Measurements from ENCODE around the gene TRIP12. TPM values are rescaled to one million over a fixed set of nuclear protein-coding genes. Genes with fewer than 3 reads are reported as not detected.
A peak's percentile ranks its signal among the peaks of the same experiment; 100 is the strongest.

Gene TRIP12
- total and polyA plus RNA-seq, 2 of the 13 experiments (the other 11 are each of a cell fraction or from before 2014, with no cell fraction given) = 72.1 to 153 TPM

- TF ChIP-seq, protein P1, sequence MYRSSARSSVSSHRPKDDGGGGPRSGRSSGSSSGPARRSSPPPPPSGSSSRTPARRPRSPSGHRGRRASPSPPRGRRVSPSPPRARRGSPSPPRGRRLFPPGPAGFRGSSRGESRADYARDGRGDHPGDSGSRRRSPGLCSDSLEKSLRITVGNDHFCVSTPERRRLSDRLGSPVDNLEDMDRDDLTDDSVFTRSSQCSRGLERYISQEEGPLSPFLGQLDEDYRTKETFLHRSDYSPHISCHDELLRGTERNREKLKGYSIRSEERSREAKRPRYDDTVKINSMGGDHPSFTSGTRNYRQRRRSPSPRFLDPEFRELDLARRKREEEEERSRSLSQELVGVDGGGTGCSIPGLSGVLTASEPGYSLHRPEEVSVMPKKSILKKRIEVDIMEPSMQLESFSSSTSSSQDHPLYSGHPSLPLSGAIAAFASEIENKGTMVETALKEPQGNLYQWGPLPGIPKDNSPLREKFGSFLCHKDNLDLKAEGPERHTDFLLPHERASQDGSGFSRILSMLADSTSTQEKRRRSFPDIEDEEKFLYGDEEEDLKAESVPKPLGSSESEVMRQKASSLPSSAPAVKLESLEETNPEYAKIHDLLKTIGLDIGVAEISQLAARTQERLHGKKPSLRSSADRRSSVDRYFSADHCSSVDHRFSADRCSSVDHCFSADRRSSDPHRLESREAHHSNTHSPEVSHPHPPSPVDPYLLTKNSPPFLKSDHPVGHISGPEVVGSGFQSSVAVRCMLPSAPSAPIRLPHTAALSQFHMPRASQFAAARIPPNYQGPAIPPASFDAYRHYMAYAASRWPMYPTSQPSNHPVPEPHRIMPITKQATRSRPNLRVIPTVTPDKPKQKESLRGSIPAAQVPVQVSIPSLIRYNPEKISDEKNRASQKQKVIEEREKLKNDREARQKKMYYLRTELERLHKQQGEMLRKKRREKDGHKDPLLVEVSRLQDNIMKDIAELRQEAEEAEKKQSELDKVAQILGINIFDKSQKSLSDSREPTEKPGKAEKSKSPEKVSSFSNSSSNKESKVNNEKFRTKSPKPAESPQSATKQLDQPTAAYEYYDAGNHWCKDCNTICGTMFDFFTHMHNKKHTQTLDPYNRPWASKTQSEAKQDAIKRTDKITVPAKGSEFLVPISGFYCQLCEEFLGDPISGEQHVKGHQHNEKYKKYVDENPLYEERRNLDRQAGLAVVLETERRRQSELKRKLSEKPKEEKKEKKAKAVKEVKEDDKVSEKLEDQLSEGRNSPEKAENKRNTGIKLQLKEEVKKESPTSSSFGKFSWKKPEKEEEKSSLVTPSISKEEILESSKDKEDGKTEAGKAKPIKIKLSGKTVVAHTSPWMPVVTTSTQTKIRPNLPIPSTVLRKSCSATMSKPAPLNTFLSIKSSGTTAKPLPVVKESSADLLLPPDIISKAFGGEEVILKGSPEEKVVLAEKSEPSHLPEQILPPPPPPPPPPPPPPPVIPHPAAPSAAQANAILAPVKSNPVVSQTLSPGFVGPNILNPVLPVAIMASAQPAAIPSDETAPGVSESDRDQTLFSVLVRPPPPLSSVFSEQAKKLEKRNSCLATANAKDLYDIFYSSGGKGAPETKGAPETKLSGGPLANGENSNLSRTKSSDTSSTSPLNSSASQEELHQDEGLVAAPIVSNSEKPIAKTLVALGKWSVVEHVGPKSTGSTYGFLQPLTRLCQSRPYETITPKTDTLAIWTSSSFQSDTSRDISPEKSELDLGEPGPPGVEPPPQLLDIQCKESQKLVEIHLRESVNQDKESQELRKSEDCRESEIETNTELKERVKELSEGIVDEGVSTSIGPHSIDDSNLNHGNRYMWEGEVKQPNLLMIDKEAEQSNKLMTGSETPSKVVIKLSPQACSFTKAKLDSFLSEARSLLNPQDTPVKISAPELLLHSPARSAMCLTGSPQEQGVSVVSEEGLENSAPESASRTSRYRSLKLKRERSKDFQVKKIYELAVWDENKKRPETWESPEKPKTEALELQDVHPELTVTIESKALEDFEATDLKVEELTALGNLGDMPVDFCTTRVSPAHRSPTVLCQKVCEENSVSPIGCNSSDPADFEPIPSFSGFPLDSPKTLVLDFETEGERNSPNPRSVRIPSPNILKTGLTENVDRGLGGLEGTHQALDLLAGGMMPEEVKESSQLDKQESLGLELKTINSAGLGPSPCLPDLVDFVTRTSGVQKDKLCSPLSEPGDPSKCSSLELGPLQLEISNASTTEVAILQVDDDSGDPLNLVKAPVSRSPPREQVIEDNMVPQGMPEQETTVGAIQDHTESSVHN (CRISPR knock-in tag; IDR thresholded peaks at IDR 0.05) = no peak
- TF ChIP-seq BRCA1 (CRISPR knock-in tag; IDR thresholded peaks at IDR 0.05) = no peak
- no peak for TF ChIP-seq HDAC1 (CRISPR knock-in tag; IDR thresholded peaks at IDR 0.05)
- no peak for TF ChIP-seq ZNF577 (CRISPR knock-in tag; IDR thresholded peaks at IDR 0.05; ENCODE audit: borderline replicate concordance, low read depth)
- peak; percentile 50; the same call in 1 of the 2 replicates for TF ChIP-seq HIVEP1 (CRISPR knock-in tag; IDR thresholded peaks at IDR 0.05)
- TF ChIP-seq, protein P2, sequence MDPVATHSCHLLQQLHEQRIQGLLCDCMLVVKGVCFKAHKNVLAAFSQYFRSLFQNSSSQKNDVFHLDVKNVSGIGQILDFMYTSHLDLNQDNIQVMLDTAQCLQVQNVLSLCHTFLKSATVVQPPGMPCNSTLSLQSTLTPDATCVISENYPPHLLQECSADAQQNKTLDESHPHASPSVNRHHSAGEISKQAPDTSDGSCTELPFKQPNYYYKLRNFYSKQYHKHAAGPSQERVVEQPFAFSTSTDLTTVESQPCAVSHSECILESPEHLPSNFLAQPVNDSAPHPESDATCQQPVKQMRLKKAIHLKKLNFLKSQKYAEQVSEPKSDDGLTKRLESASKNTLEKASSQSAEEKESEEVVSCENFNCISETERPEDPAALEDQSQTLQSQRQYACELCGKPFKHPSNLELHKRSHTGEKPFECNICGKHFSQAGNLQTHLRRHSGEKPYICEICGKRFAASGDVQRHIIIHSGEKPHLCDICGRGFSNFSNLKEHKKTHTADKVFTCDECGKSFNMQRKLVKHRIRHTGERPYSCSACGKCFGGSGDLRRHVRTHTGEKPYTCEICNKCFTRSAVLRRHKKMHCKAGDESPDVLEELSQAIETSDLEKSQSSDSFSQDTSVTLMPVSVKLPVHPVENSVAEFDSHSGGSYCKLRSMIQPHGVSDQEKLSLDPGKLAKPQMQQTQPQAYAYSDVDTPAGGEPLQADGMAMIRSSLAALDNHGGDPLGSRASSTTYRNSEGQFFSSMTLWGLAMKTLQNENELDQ (CRISPR knock-in tag; IDR thresholded peaks at IDR 0.05; ENCODE audit: borderline replicate concordance) = 0 out of 2 replicates have a peak, but pooled peaks have one; percentile 85
- TF ChIP-seq HNF4A (CRISPR knock-in tag; IDR thresholded peaks at IDR 0.05) = no peak
- TF ChIP-seq SMAD1 (CRISPR knock-in tag; IDR thresholded peaks at IDR 0.05; ENCODE audit: borderline replicate concordance, low read depth) = no peak
- TF ChIP-seq, protein P3, sequence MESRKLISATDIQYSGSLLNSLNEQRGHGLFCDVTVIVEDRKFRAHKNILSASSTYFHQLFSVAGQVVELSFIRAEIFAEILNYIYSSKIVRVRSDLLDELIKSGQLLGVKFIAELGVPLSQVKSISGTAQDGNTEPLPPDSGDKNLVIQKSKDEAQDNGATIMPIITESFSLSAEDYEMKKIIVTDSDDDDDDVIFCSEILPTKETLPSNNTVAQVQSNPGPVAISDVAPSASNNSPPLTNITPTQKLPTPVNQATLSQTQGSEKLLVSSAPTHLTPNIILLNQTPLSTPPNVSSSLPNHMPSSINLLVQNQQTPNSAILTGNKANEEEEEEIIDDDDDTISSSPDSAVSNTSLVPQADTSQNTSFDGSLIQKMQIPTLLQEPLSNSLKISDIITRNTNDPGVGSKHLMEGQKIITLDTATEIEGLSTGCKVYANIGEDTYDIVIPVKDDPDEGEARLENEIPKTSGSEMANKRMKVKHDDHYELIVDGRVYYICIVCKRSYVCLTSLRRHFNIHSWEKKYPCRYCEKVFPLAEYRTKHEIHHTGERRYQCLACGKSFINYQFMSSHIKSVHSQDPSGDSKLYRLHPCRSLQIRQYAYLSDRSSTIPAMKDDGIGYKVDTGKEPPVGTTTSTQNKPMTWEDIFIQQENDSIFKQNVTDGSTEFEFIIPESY (CRISPR knock-in tag; IDR thresholded peaks at IDR 0.05) = no peak
- TF ChIP-seq, protein P4, sequence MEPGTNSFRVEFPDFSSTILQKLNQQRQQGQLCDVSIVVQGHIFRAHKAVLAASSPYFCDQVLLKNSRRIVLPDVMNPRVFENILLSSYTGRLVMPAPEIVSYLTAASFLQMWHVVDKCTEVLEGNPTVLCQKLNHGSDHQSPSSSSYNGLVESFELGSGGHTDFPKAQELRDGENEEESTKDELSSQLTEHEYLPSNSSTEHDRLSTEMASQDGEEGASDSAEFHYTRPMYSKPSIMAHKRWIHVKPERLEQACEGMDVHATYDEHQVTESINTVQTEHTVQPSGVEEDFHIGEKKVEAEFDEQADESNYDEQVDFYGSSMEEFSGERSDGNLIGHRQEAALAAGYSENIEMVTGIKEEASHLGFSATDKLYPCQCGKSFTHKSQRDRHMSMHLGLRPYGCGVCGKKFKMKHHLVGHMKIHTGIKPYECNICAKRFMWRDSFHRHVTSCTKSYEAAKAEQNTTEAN (CRISPR knock-in tag; conservative IDR thresholded peaks at IDR 0.05) = peak; percentile 54; the same call in 1 of the 2 replicates
- no peak for TF ChIP-seq SALL2 (CRISPR knock-in tag; IDR thresholded peaks at IDR 0.05)
- no peak for TF ChIP-seq POGZ (CRISPR knock-in tag; IDR thresholded peaks at IDR 0.05)
- TF ChIP-seq PAF1 (CRISPR knock-in tag; IDR thresholded peaks at IDR 0.05) = no peak
These were observed 206.9 kb downstream of the TRIP12 start (continued) for GRCh38 chr2:229714736-229715541.
